GM12878 (cell line): Measurements from ENCODE around the gene CPSF4.

ENCODE experiments used
- GABPA ChIP-seq: IDR thresholded peaks from 2 replicates; pipeline ENCODE4 v1.6.1; 2014; ENCODE audit warnings: antibody characterized with exemption, low read depth, mild to moderate bottlenecking, inconsistent platforms
- NFYB ChIP-seq: IDR thresholded peaks from 2 replicates; pipeline ENCODE4 v1.6.1; 2011; ENCODE audit warnings: low read depth, mild to moderate bottlenecking, low read length, improper control_type of control experiment, moderate library complexity; ENCODE audit not compliant: insufficient read depth

DNA sequence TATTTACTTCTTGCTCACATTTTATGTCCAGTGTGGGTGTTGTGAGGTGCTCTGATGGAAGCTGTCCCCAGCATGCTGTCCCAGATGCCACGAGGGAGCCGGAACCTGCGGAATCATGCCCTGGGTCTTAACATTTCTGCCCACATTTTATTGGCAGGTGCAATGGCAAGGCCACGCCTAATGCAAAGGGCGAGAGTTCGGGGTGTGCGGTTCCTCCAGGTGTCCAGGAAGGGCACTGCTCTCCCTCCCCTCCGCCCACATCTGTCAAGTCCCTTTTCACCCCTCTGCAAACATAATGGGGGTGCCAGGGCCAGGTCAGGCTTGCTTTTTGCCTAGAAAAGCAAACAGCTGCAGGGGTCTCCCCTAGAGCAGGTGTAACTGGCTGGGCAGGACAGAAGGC lies 46.7 kb upstream of the CPSF4 start:
- TF ChIP-seq NFYB (no peak), GABPA (no peak)
